Stimulated activated naive CD8-positive, alpha-beta T cell treated with anti-CD3 and anti-CD28 coated beads, Interleukin-15, Interleukin-2, amounts not matched to agents 100 ng/mL and 50 ng/mL, for 24 hours (primary cell): Measurements from ENCODE around the gene AOC2.
"Not testable (repeated sequence)": the region's sequence is repeated elsewhere in the genome, so short reads cannot be mapped to it uniquely, and the experiment has no call there.

Source experiments
- H3K27ac Mint-ChIP-seq: one replicate; pipeline ENCODE4 v1.8.0; 2021; ENCODE audit warnings: mild to moderate bottlenecking, mixed read lengths
- H3K27me3 Mint-ChIP-seq: one replicate; pipeline ENCODE4 v1.8.0; 2021; ENCODE audit warnings: mixed read lengths
- H3K36me3 Mint-ChIP-seq: one replicate; pipeline ENCODE4 v1.8.0; 2021; ENCODE audit warnings: low read depth, mixed read lengths
- H3K4me1 Mint-ChIP-seq: one replicate; pipeline ENCODE4 v1.8.0; 2021; ENCODE audit warnings: low read depth, mixed read lengths
- H3K4me3 Mint-ChIP-seq: one replicate; pipeline ENCODE4 v1.8.0; 2021; ENCODE audit warnings: mild to moderate bottlenecking, mixed read lengths
- H3K9me3 Mint-ChIP-seq: one replicate; pipeline ENCODE4 v1.8.0; 2021; ENCODE audit warnings: mixed read lengths

The AOC2 gene

GRCh38 chr17:42845918-42846593 is 1.7 kb downstream of the AOC2 start:
- Mint-ChIP-seq H3K27me3 (no peaks in the 10 kb centered on the region), H3K4me1 (peaks cover 31% of the 10 kb centered on the region), H3K27ac (peak overlapping the region; percentile 88), H3K9me3 (no peaks in the 10 kb centered on the region), H3K4me3 (peak overlapping the region; percentile 42), H3K36me3 (peaks cover 44% of the 10 kb centered on the region)

DNA sequence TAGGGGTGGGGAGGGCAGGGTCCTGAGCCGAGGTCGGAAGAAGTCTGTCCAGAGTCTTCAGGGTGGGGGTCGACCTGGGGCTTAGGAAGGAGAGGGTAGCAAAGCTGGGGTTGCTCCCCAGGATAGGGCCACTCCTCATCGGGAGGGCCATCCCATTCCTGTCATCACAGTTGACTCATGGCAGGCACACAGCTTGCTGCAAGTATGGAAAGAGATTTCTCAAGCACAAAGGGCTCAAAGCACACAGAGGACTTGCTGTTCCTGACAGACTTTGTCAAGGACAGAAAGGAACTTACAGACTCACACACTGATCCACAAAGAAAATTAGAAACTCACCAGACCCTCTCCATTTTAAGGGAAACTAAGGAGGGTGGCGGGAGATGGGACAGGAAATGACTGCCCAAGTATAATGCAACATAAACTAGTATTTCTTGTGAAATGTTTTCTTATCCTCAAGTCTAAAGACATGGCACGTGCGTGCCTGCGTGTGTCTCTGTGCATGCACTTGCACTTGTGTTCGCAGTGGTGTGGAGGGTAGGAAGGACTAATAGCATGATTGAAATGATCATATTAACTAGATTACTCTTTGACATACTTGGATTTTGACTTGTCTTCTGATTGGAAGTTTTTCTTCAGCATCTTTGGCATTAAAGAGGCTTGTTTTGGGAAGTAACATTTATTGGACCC is 2.4 kb downstream of the AOC2 start:
- H3K4me3 Mint-ChIP-seq: peak overlapping the region; percentile 23
- no peaks in the 10 kb centered on the region for H3K9me3 Mint-ChIP-seq
- H3K4me1 Mint-ChIP-seq: peaks cover 31% of the 10 kb centered on the region
- H3K27me3 Mint-ChIP-seq: no peaks in the 10 kb centered on the region
- peaks cover 37% of the 10 kb centered on the region for H3K36me3 Mint-ChIP-seq
- peak overlapping the region; percentile 58 for H3K27ac Mint-ChIP-seq

- Mint-ChIP-seq H3K4me1 (peaks cover 31% of the 10 kb centered on the region), H3K9me3 (no peaks in the 10 kb centered on the region), H3K36me3 (peaks cover 23% of the 10 kb centered on the region), H3K27me3 (no peaks in the 10 kb centered on the region), H3K27ac (no peak overlapping the region), H3K4me3 (no peak overlapping the region)
These were observed 3.7 kb downstream of the AOC2 start for GRCh38 chr17:42848093-42848492.

DNA sequence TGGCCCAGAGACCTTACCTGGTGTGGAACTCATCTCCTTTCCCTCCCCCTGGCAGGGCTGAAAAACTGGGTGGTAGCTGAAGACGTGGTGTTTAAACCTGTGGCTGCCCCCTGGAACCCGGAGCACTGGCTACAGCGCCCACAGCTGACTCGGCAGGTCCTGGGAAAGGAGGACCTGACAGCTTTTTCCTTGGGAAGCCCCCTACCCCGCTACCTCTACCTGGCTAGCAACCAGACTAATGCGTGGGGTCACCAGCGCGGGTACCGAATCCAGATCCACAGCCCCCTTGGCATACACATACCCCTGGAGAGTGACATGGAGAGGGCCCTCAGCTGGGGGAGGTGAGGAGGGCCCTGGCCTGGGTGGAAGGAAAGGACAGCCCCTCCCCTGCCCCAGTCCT is 4.7 kb downstream of the AOC2 start:
- H3K4me1 Mint-ChIP-seq: peaks cover 31% of the 10 kb centered on the region
- peaks cover 14% of the 10 kb centered on the region for H3K36me3 Mint-ChIP-seq
- H3K27ac Mint-ChIP-seq: no peak overlapping the region
- no peaks in the 10 kb centered on the region for H3K27me3 Mint-ChIP-seq
- H3K9me3 Mint-ChIP-seq: no peaks in the 10 kb centered on the region
- H3K4me3 Mint-ChIP-seq: no peak overlapping the region

GRCh38 chr17:42849451-42850181 is 5.2 kb downstream of the AOC2 start:
- peaks cover 8% of the 10 kb centered on the region for H3K36me3 Mint-ChIP-seq
- no peaks in the 10 kb centered on the region for H3K9me3 Mint-ChIP-seq
- no peak overlapping the region for H3K4me3 Mint-ChIP-seq
- no peaks in the 10 kb centered on the region for H3K27me3 Mint-ChIP-seq
- no peak overlapping the region for H3K27ac Mint-ChIP-seq
- peaks cover 29% of the 10 kb centered on the region for H3K4me1 Mint-ChIP-seq

DNA sequence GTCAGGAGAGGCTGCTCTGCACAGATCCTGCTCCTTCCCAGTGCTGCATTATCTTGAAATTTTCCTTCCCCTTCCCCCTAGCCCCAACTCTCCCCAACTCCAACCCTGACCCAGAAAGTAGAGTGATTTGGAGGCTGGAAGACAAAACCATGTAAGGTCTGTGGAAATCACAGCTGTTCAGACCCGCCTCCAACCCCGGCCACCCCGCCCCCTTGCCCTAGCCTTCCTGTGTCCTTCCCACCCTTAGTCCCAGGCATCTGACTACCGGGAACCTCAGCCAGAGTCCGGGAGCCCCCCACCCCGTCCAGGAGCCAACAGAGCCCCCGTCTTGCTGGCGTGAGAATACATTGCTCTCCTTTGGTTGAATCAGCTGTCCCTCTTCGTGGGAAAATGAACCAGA is 6.6 kb downstream of the AOC2 start, which contains the start of gene AOC3:
AOC3 (plus strand) TSS at position 246 of the 400 bp plus-strand sequence; CDS start at position 391, 145 bp downstream.
- Mint-ChIP-seq H3K9me3 (no peaks in the 10 kb centered on the region), H3K36me3 (no peaks in the 10 kb centered on the region), H3K4me1 (peaks cover 19% of the 10 kb centered on the region), H3K27ac (no peak within 1 kb of the TSS), H3K27me3 (no peaks in the 10 kb centered on the region), H3K4me3 (no peak within 1 kb of the TSS)

DNA sequence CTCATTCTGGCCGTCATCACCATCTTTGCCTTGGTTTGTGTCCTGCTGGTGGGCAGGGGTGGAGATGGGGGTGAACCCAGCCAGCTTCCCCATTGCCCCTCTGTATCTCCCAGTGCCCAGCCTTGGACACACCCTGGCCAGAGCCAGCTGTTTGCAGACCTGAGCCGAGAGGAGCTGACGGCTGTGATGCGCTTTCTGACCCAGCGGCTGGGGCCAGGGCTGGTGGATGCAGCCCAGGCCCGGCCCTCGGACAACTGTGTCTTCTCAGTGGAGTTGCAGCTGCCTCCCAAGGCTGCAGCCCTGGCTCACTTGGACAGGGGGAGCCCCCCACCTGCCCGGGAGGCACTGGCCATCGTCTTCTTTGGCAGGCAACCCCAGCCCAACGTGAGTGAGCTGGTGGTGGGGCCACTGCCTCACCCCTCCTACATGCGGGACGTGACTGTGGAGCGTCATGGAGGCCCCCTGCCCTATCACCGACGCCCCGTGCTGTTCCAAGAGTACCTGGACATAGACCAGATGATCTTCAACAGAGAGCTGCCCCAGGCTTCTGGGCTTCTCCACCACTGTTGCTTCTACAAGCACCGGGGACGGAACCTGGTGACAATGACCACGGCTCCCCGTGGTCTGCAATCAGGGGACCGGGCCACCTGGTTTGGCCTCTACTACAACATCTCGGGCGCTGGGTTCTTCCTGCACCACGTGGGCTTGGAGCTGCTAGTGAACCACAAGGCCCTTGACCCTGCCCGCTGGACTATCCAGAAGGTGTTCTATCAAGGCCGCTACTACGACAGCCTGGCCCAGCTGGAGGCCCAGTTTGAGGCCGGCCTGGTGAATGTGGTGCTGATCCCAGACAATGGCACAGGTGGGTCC is 7.2 kb downstream of the AOC2 start:
- not testable (repeated sequence) for H3K9me3 Mint-ChIP-seq, H3K36me3 Mint-ChIP-seq, H3K27ac Mint-ChIP-seq, H3K27me3 Mint-ChIP-seq, H3K4me3 Mint-ChIP-seq
- H3K4me1 Mint-ChIP-seq: peaks cover 13% of the 10 kb centered on the region

DNA sequence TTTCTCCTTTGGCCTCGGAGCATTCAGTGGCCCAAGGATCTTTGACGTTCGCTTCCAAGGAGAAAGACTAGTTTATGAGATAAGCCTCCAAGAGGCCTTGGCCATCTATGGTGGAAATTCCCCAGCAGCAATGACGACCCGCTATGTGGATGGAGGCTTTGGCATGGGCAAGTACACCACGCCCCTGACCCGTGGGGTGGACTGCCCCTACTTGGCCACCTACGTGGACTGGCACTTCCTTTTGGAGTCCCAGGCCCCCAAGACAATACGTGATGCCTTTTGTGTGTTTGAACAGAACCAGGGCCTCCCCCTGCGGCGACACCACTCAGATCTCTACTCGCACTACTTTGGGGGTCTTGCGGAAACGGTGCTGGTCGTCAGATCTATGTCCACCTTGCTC is 8.0 kb downstream of the AOC2 start:
- Mint-ChIP-seq H3K9me3 (no peaks in the 10 kb centered on the region), H3K36me3 (no peaks in the 10 kb centered on the region), H3K4me1 (peaks cover 6% of the 10 kb centered on the region), H3K27me3 (no peaks in the 10 kb centered on the region), H3K27ac (no peak overlapping the region), H3K4me3 (no peak overlapping the region)

- Mint-ChIP-seq H3K4me1 (peaks cover 6% of the 10 kb centered on the region), H3K9me3 (no peaks in the 10 kb centered on the region), H3K36me3 (no peaks in the 10 kb centered on the region), H3K27ac (no peak overlapping the region), H3K4me3 (no peak overlapping the region), H3K27me3 (no peaks in the 10 kb centered on the region)
These were observed 8.6 kb downstream of the AOC2 start for GRCh38 chr17:42853004-42853403.

DNA sequence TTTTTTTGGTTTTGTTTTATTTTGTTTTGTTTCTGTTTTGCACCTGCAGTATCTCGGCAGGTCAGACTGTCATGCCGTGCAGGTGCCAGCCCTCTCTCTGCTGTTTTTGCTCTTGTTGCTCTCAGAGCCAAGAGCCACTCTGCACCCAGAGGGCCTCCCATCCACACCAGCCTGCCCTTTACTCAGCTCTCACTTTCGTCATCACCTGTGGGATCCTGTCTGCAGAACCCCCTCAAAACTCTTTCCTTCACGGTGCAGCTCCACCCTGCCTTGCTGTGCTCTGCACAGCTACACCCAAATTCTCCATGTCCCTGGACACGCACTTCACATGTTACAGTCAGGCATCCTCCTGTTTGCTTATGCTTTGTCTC is 9.2 kb downstream of the AOC2 start:
- no peaks in the 10 kb centered on the region for H3K27me3 Mint-ChIP-seq
- no peak overlapping the region for H3K4me3 Mint-ChIP-seq
- H3K27ac Mint-ChIP-seq: no peak overlapping the region
- no peaks in the 10 kb centered on the region for H3K36me3 Mint-ChIP-seq
- H3K9me3 Mint-ChIP-seq: no peaks in the 10 kb centered on the region
- H3K4me1 Mint-ChIP-seq: peaks cover 6% of the 10 kb centered on the region

DNA sequence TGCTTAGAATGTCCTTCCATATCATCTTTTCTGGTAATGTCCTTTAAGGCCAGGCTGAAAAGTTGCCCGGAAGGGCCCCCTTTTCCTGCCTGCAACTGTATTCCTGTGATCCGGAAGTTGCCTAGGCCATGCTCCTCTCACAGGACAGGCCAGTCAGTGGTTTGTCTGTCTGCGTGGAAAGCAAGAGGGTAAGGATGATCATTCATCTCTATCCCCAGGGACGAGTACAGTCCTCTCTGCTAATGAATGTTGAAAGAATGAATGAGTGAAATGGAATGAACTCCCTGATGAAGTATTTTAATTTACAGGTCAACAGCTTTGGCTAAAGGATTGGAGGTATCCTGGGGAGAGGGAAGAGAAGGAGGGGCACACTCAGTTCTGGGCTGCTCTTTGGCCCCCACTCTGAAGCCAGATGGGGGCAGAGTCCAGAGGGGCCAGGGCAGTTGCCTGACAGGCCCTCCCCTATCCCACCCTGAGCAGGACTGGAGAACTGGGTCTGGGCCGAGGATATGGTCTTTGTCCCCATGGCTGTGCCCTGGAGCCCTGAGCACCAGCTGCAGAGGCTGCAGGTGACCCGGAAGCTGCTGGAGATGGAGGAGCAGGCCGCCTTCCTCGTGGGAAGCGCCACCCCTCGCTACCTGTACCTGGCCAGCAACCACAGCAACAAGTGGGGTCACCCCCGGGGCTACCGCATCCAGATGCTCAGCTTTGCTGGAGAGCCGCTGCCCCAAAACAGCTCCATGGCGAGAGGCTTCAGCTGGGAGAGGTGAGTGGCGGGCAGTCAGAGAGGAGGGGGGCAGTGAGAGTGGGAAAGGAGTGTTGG is 9.8 kb downstream of the AOC2 start:
- no peaks in the 10 kb centered on the region for H3K27me3 Mint-ChIP-seq
- H3K27ac Mint-ChIP-seq: no peak overlapping the region
- no peaks in the 10 kb centered on the region for H3K9me3 Mint-ChIP-seq
- no peak overlapping the region for H3K4me3 Mint-ChIP-seq
- H3K36me3 Mint-ChIP-seq: no peaks in the 10 kb centered on the region
- peaks cover 6% of the 10 kb centered on the region for H3K4me1 Mint-ChIP-seq

DNA sequence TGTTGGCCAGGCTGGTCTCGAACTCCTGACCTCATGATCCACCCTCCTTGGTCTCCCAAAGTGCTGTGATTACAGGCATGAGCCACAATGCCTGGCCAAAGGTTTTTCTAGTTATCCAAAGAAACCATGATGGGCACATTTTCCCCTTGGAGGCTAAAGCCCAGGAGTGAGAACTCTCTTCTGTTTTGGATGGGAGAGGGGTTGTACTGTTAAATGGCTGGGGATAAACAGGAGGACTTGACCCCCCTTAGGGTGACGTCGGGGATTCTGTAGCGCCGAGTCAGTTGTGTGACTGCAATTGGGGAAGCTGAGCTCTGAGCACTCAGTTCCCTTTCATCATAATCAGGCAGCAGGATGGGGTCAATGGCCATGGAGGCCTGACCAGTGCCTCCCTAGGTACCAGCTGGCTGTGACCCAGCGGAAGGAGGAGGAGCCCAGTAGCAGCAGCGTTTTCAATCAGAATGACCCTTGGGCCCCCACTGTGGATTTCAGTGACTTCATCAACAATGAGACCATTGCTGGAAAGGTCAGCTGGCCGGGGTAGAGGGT is 10.7 kb downstream of the AOC2 start:
- peaks cover 2% of the 10 kb centered on the region for H3K4me1 Mint-ChIP-seq
- H3K27me3 Mint-ChIP-seq: no peaks in the 10 kb centered on the region
- no peak overlapping the region for H3K27ac Mint-ChIP-seq
- H3K4me3 Mint-ChIP-seq: no peak overlapping the region
- H3K36me3 Mint-ChIP-seq: no peaks in the 10 kb centered on the region
- no peaks in the 10 kb centered on the region for H3K9me3 Mint-ChIP-seq

DNA sequence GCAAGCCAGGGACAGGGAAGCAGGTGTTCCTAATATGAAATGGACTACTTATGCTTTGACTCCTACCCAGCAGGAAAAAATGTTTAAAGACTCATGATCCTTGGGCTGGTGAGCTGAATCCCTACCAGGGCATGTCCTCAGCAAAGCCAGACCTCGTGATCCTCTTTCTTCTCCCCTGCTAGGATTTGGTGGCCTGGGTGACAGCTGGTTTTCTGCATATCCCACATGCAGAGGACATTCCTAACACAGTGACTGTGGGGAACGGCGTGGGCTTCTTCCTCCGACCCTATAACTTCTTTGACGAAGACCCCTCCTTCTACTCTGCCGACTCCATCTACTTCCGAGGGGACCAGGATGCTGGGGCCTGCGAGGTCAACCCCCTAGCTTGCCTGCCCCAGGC is 11.7 kb downstream of the AOC2 start:
- not testable (repeated sequence) for H3K27me3 Mint-ChIP-seq, H3K27ac Mint-ChIP-seq, H3K4me3 Mint-ChIP-seq

DNA sequence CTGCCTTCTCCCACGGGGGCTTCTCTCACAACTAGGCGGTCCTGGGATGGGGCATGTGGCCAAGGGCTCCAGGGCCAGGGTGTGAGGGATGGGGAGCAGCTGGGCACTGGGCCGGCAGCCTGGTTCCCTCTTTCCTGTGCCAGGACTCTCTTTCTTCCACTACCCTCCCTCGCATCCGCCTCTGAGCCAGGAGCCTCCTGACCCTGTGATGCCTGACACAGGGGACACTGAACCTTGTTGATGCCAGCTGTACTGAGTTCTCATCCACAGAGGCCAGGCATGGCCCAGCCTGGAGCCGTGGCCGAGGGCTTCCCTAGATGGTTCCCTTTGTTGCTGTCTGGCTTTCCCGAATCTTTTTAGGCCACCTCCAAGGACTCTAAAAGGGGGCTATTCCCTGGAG is 12.1 kb downstream of the AOC2 start:
- H3K27me3 Mint-ChIP-seq, H3K27ac Mint-ChIP-seq, H3K36me3 Mint-ChIP-seq, H3K4me1 Mint-ChIP-seq, H3K4me3 Mint-ChIP-seq, H3K9me3 Mint-ChIP-seq: not testable (repeated sequence)

More for the DNA sequence above, 11.7 kb downstream of the AOC2 start:
- H3K4me1 Mint-ChIP-seq, H3K36me3 Mint-ChIP-seq, H3K9me3 Mint-ChIP-seq: not testable (repeated sequence)
